Measurements from ENCODE around the gene MICAL3.
"Not testable (repeated sequence)": the region's sequence is repeated elsewhere in the genome, so short reads cannot be mapped to it uniquely, and the experiment has no call there.

The MICAL3 gene

GRCh38 chr22:17880020-17880419 is 144.3 kb downstream of the MICAL3 start:
- TF ChIP-seq POLR2AphosphoS5 (IDR thresholded peaks at IDR 0.05; ENCODE audit: low read depth) (no peak), SPI1 (IDR thresholded peaks at IDR 0.05; ENCODE audit: borderline replicate concordance, low read depth) (no peak), REST (IDR thresholded peaks at IDR 0.05; ENCODE audit: insufficient replicate concordance, low read depth) (no peak), GABPA (IDR thresholded peaks at IDR 0.05; ENCODE audit: low read depth) (no peak)
- TF ChIP-seq, protein P1, sequence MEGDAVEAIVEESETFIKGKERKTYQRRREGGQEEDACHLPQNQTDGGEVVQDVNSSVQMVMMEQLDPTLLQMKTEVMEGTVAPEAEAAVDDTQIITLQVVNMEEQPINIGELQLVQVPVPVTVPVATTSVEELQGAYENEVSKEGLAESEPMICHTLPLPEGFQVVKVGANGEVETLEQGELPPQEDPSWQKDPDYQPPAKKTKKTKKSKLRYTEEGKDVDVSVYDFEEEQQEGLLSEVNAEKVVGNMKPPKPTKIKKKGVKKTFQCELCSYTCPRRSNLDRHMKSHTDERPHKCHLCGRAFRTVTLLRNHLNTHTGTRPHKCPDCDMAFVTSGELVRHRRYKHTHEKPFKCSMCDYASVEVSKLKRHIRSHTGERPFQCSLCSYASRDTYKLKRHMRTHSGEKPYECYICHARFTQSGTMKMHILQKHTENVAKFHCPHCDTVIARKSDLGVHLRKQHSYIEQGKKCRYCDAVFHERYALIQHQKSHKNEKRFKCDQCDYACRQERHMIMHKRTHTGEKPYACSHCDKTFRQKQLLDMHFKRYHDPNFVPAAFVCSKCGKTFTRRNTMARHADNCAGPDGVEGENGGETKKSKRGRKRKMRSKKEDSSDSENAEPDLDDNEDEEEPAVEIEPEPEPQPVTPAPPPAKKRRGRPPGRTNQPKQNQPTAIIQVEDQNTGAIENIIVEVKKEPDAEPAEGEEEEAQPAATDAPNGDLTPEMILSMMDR (IDR thresholded peaks at IDR 0.05; ENCODE audit: insufficient read depth, low read length) = no peak
- Histone ChIP-seq H3K27me3 (ENCODE audit: insufficient read depth, poor library complexity, severe bottlenecking) (no peaks in the 10 kb centered on the region), H3K4me3 (replicated peaks; ENCODE audit: insufficient read depth, low read length) (no peak overlapping the region), H3K27ac (replicated peaks) (no peak overlapping the region)
- DNase-seq (ENCODE audit: low read depth in 1 of 2, low spot score in 1 of 2) = no peak

- no peak for DNase-seq (ENCODE audit: low read depth in 1 of 2, low spot score in 1 of 2)
- TF ChIP-seq REST (IDR thresholded peaks at IDR 0.05; ENCODE audit: insufficient replicate concordance, low read depth) = no peak
- TF ChIP-seq GABPA (IDR thresholded peaks at IDR 0.05; ENCODE audit: low read depth) = no peak
- TF ChIP-seq SPI1 (IDR thresholded peaks at IDR 0.05; ENCODE audit: borderline replicate concordance, low read depth) = no peak
- TF ChIP-seq, protein P1 (IDR thresholded peaks at IDR 0.05; ENCODE audit: insufficient read depth, low read length) = no peak
- no peak for TF ChIP-seq POLR2AphosphoS5 (IDR thresholded peaks at IDR 0.05; ENCODE audit: low read depth)
- Histone ChIP-seq H3K27me3 (ENCODE audit: insufficient read depth, poor library complexity, severe bottlenecking) (no peaks in the 10 kb centered on the region), H3K4me3 (replicated peaks; ENCODE audit: insufficient read depth, low read length) (no peak overlapping the region), H3K27ac (replicated peaks) (no peak overlapping the region)
Measured at GRCh38 chr22:17878941-17879340, 145.4 kb downstream of the MICAL3 start.

GRCh38 chr22:17878186-17878694 is 146.1 kb downstream of the MICAL3 start:
- Histone ChIP-seq H3K4me3 (replicated peaks; ENCODE audit: insufficient read depth, low read length) (no peak overlapping the region), H3K27ac (replicated peaks) (no peak overlapping the region), H3K27me3 (ENCODE audit: insufficient read depth, poor library complexity, severe bottlenecking) (no peaks in the 10 kb centered on the region)
- no peak for DNase-seq (ENCODE audit: low read depth in 1 of 2, low spot score in 1 of 2)
- TF ChIP-seq POLR2AphosphoS5 (IDR thresholded peaks at IDR 0.05; ENCODE audit: low read depth) (no peak), GABPA (IDR thresholded peaks at IDR 0.05; ENCODE audit: low read depth) (no peak), REST (IDR thresholded peaks at IDR 0.05; ENCODE audit: insufficient replicate concordance, low read depth) (no peak), SPI1 (IDR thresholded peaks at IDR 0.05; ENCODE audit: borderline replicate concordance, low read depth) (no peak)
- TF ChIP-seq, protein P1 (IDR thresholded peaks at IDR 0.05; ENCODE audit: insufficient read depth, low read length) = no peak

DNA sequence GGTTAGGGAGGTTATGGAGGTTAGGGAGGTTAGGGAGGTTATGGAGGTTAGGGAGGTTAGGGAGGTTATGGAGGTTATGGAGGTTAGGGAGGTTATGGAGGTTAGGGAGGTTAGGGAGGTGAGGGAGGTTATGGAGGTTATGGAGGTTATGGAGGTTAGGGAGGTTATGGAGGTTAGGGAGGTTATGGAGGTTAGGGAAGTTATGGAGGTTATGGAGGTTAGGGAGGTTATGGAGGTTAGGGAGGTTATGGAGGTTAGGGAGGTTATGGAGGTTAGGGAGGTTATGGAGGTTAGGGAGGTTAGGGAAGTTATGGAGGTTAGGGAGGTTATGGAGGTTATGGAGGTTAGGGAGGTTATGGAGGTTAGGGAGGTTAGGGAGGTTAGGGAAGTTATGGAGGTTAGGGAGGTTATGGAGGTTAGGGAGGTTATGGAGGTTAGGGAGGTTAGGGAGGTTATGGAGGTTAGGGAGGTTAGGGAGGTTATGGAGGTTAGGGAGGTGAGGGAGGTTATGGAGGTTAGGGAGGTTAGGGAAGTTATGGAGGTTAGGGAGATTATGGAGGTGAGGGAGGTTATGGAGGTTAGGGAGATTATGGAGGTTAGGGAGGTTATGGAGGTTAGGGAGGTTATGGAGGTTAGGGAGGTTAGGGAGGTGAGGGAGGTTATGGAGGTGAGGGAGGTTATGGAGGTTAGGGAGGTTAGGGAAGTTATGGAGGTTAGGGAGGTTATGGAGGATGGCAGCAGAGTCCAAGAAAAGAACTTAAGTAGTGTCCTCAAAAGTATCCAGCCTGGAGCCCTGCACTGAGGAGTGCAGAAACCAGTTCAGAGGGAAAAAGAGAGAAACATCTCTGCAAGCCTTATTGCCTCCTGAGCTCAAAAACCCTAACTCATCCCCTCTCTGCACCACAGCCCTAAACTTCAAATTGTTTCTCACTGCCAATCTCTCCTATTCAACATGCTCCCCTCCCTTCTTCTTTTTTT is 147.2 kb downstream of the MICAL3 start:
- DNase-seq (ENCODE audit: low read depth in 1 of 2, low spot score in 1 of 2); H3K27ac ChIP-seq (replicated peaks); H3K4me3 ChIP-seq (replicated peaks; ENCODE audit: insufficient read depth, low read length); H3K27me3 ChIP-seq (ENCODE audit: insufficient read depth, poor library complexity, severe bottlenecking): not testable (repeated sequence)
